Spinal cord (tissue), 10 donors: ENCODE data around the gene PADI2. TPM values are rescaled to one million over a fixed set of nuclear protein-coding genes. Genes with fewer than 3 reads are reported as not detected.

ENCODE experiments used
- DNase-seq, 6 donors: peaks; one replicate each; pipeline versions ENCODE4 v3.0.0 to v3.0.0-alpha.2; 2013 to 2015; ENCODE audit warnings: low spot score in 6 of 6, low read depth in 4 of 6
- H3K27ac ChIP-seq: one replicate; pipeline ENCODE4 v1.5.1; 2013; ENCODE audit warnings: low read depth, low read length, control low read depth
- H3K27me3 ChIP-seq: one replicate; pipeline ENCODE4 v1.6.1; 2013; ENCODE audit warnings: low read length; ENCODE audit not compliant: control insufficient read depth, insufficient read depth
- H3K36me3 ChIP-seq: one replicate; pipeline ENCODE4 v1.6.1; 2013; ENCODE audit warnings: low read length; ENCODE audit not compliant: control insufficient read depth, insufficient read depth
- H3K4me1 ChIP-seq: one replicate; pipeline ENCODE4 v1.6.1; 2013; ENCODE audit warnings: low read length; ENCODE audit not compliant: control insufficient read depth, insufficient read depth
- H3K4me3 ChIP-seq: one replicate; pipeline ENCODE4 v1.5.1; 2013; ENCODE audit warnings: low read depth, low read length, control low read depth
- H3K9me3 ChIP-seq: one replicate; pipeline ENCODE4 v1.6.1; 2013; ENCODE audit warnings: low read length; ENCODE audit not compliant: control insufficient read depth, insufficient read depth
- WGBS: methylation state at CpG from one replicate; pipeline ENCODE4 v1.1.5; 2013; ENCODE audit warnings: missing lambda C conversion rate; ENCODE audit not compliant: insufficient coverage; 5-methylcytosine and 5-hydroxymethylcytosine counted together
- polyA plus RNA-seq, 2 donors: library from polyadenylated mRNA; unstranded; fragments of 120-200 nt; gene quantifications; one replicate each; pipeline ENCODE4 v1.2.1, GENCODE V29; 2013; ENCODE audit not compliant: insufficient read length in 2 of 2
- total RNA-seq, 2 donors: library from RNA; depleted of rRNA in 1 of 2; stranded (reverse); fragments of 120-200 nt in 1 of 2; fragments of >200 nt in 1 of 2; gene quantifications; one replicate each; pipeline versions ENCODE4 v1.2.3 to v1.2.4, GENCODE V29; 2013 to 2014
- donor health status: healthy.

The PADI2 gene
- total and polyA plus RNA-seq, 4 donors = 8.7 to 32.6 (median 27.0) TPM

DNA sequence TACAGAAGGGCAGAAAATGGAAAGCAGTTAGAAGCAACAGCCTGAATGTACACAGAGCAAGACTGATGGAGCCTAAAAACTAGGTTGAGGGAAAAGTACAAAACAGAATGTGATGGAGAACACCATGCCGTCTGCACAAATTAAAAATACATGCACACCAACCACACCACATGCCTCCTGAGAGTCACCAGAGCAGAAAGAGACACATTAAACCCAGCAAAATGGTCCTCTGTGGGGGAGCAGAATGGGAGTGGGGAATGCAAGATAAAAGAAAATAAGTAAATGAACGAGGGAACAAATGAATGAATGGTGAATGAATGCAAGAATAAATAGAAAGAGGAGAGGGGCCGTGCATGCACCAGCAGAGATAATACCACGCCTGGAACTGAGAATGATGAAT is 24.1 kb downstream of the PADI2 start:
- Histone ChIP-seq H3K27me3 (no peaks in the 10 kb centered on the region), H3K27ac (peak overlapping the region; percentile 6), H3K4me3 (no peak overlapping the region), H3K9me3 (no peaks in the 10 kb centered on the region), H3K36me3 (peaks cover 14% of the 10 kb centered on the region), H3K4me1 (peaks cover 68% of the 10 kb centered on the region)
- 14% methylated on average over 2 of the region's 4 CpGs for WGBS
- peak in 1 of 6 donors; percentile 84 for DNase-seq

DNA sequence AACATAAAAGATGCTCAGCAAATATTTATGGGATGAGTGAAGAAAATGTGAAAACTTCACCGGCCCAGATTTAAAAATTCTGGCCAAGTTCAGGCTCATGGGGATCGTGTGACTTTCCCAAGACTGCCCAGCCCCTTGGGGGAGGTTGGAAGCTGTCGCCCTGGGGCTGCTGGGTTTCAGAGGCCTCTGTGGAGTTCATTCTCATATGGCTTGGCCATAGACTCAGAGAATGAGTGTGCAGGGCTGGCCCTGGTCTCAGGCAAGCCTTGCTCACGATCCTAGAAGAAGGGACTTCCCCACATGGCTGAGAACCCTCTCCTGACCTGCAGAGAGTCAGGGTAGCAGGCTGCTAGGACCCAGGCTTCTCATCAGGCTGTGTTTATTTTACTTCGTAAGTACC is 24.6 kb downstream of the PADI2 start:
- Histone ChIP-seq H3K27ac (peak overlapping the region; percentile 6), H3K36me3 (peaks cover 14% of the 10 kb centered on the region), H3K4me1 (peaks cover 68% of the 10 kb centered on the region), H3K27me3 (no peaks in the 10 kb centered on the region), H3K4me3 (no peak overlapping the region), H3K9me3 (no peaks in the 10 kb centered on the region)
- no peak for DNase-seq
- WGBS = 67% methylated on average over 3 of the region's 5 CpGs

DNA sequence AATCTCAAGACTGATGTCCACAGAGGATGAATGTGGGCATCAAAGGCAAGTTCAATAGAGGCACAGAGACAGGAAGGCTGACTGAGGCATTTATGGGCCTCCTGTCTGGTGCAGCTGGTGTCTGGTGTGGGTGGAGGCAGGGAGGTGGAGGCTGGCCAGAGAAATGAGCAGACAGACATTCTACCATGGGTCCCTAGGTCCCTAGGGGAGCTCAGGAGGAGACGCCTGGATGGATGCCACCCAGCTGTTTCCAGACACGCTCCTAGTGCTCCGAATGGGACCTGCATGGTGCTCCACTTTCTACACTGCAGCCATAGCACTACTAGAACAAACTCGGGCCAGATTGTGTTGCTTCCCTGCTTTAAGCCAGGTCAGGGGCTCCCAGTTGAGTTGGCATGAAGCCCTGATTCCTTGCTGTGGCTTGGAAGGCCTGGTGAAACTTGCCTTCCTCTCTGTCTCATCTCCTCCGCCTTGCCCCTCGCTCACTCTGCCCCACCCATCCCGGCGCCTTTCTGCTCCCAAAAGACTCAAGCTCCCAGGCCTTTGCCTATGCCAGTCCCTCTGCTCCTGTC is 25.3 kb downstream of the PADI2 start:
- Histone ChIP-seq H3K27ac (no peak overlapping the region), H3K4me3 (no peak overlapping the region), H3K36me3 (peaks cover 14% of the 10 kb centered on the region), H3K9me3 (no peaks in the 10 kb centered on the region), H3K27me3 (no peaks in the 10 kb centered on the region), H3K4me1 (peaks cover 69% of the 10 kb centered on the region)
- no peak for DNase-seq
- whole genome bisulfite sequencing = 94% methylated on average over 8 of the region's 8 CpGs

DNA sequence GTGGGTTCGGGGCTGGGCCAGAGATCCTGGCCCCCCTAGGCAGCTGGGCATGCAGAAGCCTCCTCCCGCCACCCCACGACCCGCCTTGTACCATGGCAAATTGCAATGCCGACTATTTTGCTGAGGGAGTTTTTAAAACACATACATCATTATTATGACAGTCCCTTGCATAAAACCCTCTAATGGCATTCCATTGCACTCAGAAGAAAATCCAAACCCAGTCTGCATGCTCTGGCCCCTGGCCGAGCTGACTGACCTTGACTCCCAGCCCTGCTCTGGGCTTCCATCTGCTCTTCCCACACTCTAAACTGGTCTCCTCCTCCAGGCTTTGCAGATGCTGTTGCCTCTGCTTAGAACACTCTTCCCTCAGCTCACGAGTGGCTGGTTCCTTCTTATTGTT is 28.0 kb downstream of the PADI2 start:
- H3K4me1 ChIP-seq = peaks cover 59% of the 10 kb centered on the region
- H3K27me3 ChIP-seq = no peaks in the 10 kb centered on the region
- WGBS = 85% methylated on average over 7 of the region's 7 CpGs
- no peak overlapping the region for H3K4me3 ChIP-seq
- DNase-seq = no peak
- H3K36me3 ChIP-seq = peaks cover 11% of the 10 kb centered on the region
- no peaks in the 10 kb centered on the region for H3K9me3 ChIP-seq
- H3K27ac ChIP-seq = peak overlapping the region; percentile 22

DNA sequence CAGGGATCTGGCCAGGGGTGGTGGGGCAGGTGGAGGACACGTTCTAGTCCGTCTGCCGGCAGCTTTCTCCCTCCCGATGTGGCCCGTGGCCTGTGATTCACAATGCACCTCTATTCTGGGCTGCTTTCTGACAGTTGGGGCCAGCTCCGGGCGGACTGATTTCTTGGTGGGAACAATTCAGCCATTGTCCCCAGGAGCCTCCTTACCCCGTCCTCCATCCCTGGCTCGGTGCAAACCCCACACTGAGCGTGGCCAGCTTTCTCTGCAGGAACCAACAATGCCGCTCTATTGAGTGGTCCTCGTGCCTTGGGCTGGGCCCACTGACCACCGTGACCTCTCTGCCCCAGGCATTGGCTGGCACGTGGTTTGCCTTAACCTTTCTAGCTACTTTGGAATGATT is 29.7 kb downstream of the PADI2 start:
- Histone ChIP-seq H3K36me3 (peaks cover 15% of the 10 kb centered on the region), H3K27ac (peak overlapping the region; percentile 78), H3K4me3 (no peak overlapping the region), H3K9me3 (no peaks in the 10 kb centered on the region), H3K27me3 (peaks cover 2% of the 10 kb centered on the region), H3K4me1 (peaks cover 45% of the 10 kb centered on the region)
- peak in 4 of 6 donors; percentile 17 to 84 (median 54) for DNase-seq
- WGBS = 28% methylated on average over 14 of the region's 14 CpGs

DNA sequence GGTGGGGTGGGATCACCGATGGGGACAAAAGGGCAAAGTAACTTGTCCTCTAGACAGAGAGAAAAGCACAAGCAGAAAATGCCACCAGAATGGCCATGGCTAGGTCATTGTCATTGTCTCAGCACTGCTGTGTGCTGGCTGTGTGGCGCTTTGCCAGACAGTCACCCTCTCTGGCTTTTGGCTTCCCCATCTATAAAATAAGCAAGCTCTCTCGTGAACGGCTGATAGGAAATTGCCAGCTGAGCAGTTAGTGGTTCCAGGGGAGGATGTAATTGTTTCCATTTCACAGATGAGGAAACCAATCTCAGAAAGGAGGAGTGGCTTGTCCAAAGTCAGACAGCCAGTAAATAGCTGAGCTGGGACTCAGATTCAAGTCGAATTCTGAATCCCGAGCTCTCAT is 32.5 kb downstream of the PADI2 start:
- Histone ChIP-seq H3K9me3 (no peaks in the 10 kb centered on the region), H3K4me1 (peaks cover 34% of the 10 kb centered on the region), H3K36me3 (peaks cover 11% of the 10 kb centered on the region), H3K27me3 (peaks cover 2% of the 10 kb centered on the region), H3K4me3 (no peak overlapping the region), H3K27ac (no peak overlapping the region)
- no peak for DNase-seq
- 100% methylated on average over 1 of the region's 6 CpGs for WGBS

DNA sequence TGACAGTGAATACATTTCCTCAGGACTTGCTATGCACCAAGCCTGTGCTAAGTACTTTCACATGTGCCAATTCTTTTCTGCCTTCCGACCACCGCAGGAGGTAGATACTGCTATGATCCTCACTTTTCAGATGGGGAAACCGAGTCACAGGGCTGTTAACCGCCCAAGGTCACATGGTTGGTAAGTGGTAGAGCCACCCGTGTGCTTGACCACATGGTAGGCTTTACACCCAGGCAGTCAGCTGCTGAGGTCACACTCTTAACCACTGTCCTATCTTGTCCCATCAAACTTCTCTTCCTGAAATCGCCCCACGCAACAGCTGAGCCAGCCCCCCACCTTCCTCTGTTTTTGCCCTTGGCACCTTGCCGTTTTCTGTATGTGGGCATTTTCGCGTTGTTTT is 34.5 kb downstream of the PADI2 start:
- H3K27me3 ChIP-seq = peaks cover 2% of the 10 kb centered on the region
- H3K36me3 ChIP-seq = peaks cover 9% of the 10 kb centered on the region
- 84% methylated on average over 10 of the region's 10 CpGs for WGBS
- H3K4me3 ChIP-seq = no peak overlapping the region
- H3K27ac ChIP-seq = no peak overlapping the region
- H3K9me3 ChIP-seq = no peaks in the 10 kb centered on the region
- no peak for DNase-seq
- peaks cover 17% of the 10 kb centered on the region for H3K4me1 ChIP-seq

DNA sequence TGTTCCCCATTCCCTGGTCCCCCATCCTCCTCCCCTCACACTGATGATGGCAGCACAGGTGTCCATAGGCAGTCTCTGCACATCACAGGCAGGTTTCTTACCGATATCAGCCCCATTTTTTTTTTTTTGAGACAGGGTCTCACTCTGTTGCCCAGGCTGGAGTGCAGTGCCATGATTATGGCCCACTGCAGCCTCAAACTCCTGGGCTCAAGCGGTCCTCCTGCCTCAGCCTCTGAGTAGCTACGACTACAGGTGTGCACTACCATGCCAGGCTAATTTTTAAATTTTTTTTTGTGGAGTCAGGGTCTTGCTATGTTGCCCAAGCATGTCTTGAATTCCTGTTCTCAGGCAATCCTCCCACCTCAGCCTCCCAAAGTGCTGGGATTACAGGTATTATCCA is 36.5 kb downstream of the PADI2 start:
- Histone ChIP-seq H3K4me1 (peaks cover 5% of the 10 kb centered on the region), H3K9me3 (no peaks in the 10 kb centered on the region), H3K27me3 (peaks cover 2% of the 10 kb centered on the region), H3K4me3 (no peak overlapping the region), H3K27ac (no peak overlapping the region), H3K36me3 (peaks cover 13% of the 10 kb centered on the region)
- DNase-seq = no peak
- WGBS = 95% methylated on average over 2 of the region's 3 CpGs

DNA sequence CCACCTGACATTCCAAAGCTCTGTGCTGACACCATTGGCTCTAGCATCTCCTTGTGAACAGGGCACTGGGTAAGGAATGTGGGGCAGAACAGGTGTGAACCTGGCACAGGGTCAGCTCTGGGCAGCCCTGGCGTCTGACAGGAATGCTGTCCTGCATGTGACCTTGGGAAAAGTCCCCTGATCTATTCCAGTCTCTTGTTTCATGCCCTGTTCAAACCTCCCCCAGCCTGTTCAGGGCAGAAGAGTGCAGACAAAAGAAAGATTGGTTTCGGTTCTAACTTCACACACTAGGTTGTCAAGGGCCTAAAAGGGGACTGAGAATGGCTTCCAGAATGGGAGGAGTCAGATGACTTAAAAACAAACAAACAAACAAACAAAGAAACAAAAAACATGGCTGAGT is 37.8 kb downstream of the PADI2 start:
- Histone ChIP-seq H3K36me3 (peaks cover 17% of the 10 kb centered on the region), H3K4me3 (no peak overlapping the region), H3K9me3 (no peaks in the 10 kb centered on the region), H3K4me1 (peaks cover under 1% of the 10 kb centered on the region), H3K27me3 (peaks cover 2% of the 10 kb centered on the region), H3K27ac (no peak overlapping the region)
- DNase-seq = no peak
- WGBS = 42% methylated on average over 1 of the region's 2 CpGs

DNA sequence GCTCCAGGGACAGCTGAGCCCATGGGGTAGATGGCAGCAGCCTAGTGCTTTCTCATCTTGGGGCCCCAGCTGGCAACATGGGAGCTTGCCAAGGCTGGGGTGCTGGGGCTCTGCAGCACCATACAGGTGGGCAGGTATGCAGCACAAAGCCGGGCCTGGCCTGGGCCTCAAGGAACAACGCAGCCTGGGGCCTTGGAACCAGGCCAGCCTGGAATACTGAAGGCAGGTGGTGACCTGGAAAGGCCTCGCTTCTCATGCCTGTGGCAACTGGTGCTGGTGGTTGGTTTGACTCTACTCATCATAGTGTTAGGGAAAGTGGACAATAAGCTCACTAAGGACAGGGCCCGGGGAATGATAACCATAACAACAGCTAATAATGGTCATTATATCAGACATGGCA is 38.4 kb downstream of the PADI2 start:
- Histone ChIP-seq H3K9me3 (no peaks in the 10 kb centered on the region), H3K36me3 (peaks cover 19% of the 10 kb centered on the region)

More for the DNA sequence above, 38.4 kb downstream of the PADI2 start:
- no peak for DNase-seq
- H3K27ac ChIP-seq = no peak overlapping the region
- peaks cover 2% of the 10 kb centered on the region for H3K27me3 ChIP-seq
- WGBS = 88% methylated on average over 4 of the region's 4 CpGs
- H3K4me1 ChIP-seq = no peaks in the 10 kb centered on the region
- H3K4me3 ChIP-seq = no peak overlapping the region
